Neural progenitor cell (in vitro differentiated cells): ENCODE data around the gene COL4A2.

Source experiments
- CTCF ChIP-seq: fragments of 200-600 bp; sonication (generic); IDR thresholded peaks from 2 replicates; pipeline ENCODE4 v1.5.1; 2017; ENCODE audit warnings: antibody characterized with exemption, mild to moderate bottlenecking
- EZH2 ChIP-seq: fragments of 200-600 bp; sonication (generic); IDR thresholded peaks from 2 replicates; pipeline ENCODE4 v1.6.1; 2017; ENCODE audit warnings: antibody characterized with exemption, mild to moderate bottlenecking, moderate library complexity
- EZH2phosphoT487 ChIP-seq: fragments of 200-600 bp; sonication (generic); IDR thresholded peaks from 2 replicates; pipeline ENCODE4 v1.6.1; 2017; ENCODE audit warnings: antibody characterized with exemption

- TF ChIP-seq EZH2 (no peak), CTCF (no peak), EZH2phosphoT487 (no peak)
Observed at GRCh38 chr13:110272227-110272626, 34.9 kb upstream of the COL4A2 start.
